HL-60 (cell line): ENCODE results near the gene CCDC154.

Source experiments
- DNase-seq, 2 experiments: peaks; one replicate each; pipeline ENCODE4 v3.0.0-alpha.2; 2010 to 2020; ENCODE audit warnings: low read depth in 1 of 2, low spot score in 1 of 2
- H3K27ac ChIP-seq: fragments of 250-450 bp; sonication (Bioruptor Pico); replicated peaks from 2 replicates; pipeline ENCODE4 v1.5.1; 2020; ENCODE audit warnings: mild to moderate bottlenecking, moderate library complexity
- H3K27me3 ChIP-seq: fragments of 250-450 bp; sonication (Bioruptor Pico); 2 replicates; pipeline ENCODE4 v1.5.1; 2021; ENCODE audit warnings: mild to moderate bottlenecking, moderate library complexity; ENCODE audit not compliant: insufficient read depth, poor library complexity, severe bottlenecking
- H3K4me3 ChIP-seq: replicated peaks from 2 replicates; pipeline ENCODE4 v1.5.1; 2011; ENCODE audit warnings: mild to moderate bottlenecking, control low read depth, low read length; ENCODE audit not compliant: insufficient read depth
- GABPA ChIP-seq: IDR thresholded peaks from 2 replicates; pipeline ENCODE4 v1.6.1; 2012; ENCODE audit warnings: low read depth
- POLR2AphosphoS5 ChIP-seq: IDR thresholded peaks from 2 replicates; pipeline ENCODE4 v1.6.1; 2012; ENCODE audit warnings: low read depth
- SPI1 ChIP-seq: IDR thresholded peaks from 2 replicates; pipeline ENCODE4 v1.6.1; 2012; ENCODE audit warnings: low read depth, mild to moderate bottlenecking, borderline replicate concordance
- TF ChIP-seq, protein P1 (sequence below): IDR thresholded peaks from 2 replicates; pipeline ENCODE4 v1.6.1; 2012; ENCODE audit warnings: low read depth; ENCODE audit not compliant: insufficient replicate concordance
- TF ChIP-seq, protein P2 (sequence below): IDR thresholded peaks from one replicate; pipeline ENCODE4 v1.5.1; 2011; ENCODE audit warnings: low read length, control low read depth, inconsistent platforms; ENCODE audit not compliant: insufficient read depth

CCDC154 gene

DNA sequence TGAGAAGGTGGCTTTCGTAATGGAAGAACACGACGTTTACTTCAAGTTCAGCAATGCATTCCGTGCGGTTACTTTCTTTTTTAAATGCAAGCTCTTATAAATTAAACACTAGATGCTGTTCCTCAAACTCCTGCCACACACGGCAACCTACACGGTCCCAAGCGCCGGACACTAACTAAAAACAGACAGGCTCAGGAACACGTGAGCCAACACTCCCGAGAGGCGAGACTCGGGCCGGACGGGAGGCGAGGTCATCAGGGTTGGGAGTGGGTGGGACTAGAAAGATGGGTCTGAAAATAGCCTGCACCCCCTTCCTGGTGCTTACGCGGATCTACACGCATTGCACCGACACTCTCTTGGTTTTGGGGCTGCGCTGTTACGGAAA lies 24.1 kb upstream of the CCDC154 start:
- DNase-seq: no peak
- Histone ChIP-seq H3K27me3 (no peaks in the 10 kb centered on the region), H3K4me3 (peak overlapping the region; percentile 20), H3K27ac (peak overlapping the region; percentile 99)
- TF ChIP-seq, protein P1, sequence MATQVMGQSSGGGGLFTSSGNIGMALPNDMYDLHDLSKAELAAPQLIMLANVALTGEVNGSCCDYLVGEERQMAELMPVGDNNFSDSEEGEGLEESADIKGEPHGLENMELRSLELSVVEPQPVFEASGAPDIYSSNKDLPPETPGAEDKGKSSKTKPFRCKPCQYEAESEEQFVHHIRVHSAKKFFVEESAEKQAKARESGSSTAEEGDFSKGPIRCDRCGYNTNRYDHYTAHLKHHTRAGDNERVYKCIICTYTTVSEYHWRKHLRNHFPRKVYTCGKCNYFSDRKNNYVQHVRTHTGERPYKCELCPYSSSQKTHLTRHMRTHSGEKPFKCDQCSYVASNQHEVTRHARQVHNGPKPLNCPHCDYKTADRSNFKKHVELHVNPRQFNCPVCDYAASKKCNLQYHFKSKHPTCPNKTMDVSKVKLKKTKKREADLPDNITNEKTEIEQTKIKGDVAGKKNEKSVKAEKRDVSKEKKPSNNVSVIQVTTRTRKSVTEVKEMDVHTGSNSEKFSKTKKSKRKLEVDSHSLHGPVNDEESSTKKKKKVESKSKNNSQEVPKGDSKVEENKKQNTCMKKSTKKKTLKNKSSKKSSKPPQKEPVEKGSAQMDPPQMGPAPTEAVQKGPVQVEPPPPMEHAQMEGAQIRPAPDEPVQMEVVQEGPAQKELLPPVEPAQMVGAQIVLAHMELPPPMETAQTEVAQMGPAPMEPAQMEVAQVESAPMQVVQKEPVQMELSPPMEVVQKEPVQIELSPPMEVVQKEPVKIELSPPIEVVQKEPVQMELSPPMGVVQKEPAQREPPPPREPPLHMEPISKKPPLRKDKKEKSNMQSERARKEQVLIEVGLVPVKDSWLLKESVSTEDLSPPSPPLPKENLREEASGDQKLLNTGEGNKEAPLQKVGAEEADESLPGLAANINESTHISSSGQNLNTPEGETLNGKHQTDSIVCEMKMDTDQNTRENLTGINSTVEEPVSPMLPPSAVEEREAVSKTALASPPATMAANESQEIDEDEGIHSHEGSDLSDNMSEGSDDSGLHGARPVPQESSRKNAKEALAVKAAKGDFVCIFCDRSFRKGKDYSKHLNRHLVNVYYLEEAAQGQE: no peak
- no peak for TF ChIP-seq POLR2AphosphoS5
- no peak for TF ChIP-seq SPI1
- no peak for TF ChIP-seq GABPA
- TF ChIP-seq, protein P2, sequence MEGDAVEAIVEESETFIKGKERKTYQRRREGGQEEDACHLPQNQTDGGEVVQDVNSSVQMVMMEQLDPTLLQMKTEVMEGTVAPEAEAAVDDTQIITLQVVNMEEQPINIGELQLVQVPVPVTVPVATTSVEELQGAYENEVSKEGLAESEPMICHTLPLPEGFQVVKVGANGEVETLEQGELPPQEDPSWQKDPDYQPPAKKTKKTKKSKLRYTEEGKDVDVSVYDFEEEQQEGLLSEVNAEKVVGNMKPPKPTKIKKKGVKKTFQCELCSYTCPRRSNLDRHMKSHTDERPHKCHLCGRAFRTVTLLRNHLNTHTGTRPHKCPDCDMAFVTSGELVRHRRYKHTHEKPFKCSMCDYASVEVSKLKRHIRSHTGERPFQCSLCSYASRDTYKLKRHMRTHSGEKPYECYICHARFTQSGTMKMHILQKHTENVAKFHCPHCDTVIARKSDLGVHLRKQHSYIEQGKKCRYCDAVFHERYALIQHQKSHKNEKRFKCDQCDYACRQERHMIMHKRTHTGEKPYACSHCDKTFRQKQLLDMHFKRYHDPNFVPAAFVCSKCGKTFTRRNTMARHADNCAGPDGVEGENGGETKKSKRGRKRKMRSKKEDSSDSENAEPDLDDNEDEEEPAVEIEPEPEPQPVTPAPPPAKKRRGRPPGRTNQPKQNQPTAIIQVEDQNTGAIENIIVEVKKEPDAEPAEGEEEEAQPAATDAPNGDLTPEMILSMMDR: no peak

DNA sequence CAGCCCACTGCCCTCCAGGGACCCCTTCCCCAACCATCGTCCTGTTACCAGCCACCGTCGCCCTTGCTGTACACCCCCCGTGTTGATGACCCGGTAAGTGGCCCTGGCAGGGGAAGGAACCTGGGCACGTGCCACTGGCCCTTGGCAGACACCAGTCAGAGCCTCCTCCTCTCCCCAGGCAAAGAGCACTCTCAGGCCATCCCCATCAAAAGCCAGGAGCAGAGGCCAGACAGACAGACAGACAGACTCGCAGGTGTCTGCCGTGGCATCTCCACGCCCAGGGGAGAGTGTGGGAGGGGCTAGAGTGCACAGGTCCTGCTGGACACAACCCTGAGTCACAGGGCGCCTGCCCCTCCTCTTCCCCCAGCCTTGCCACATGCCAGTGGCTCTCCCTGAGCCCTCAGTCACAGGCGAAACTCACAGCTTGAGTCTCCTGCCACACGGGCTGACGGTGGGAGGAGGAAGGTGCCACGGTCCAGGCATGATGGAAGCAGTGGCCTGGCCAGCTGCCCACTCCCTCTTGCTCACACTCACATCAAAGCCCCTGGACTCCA lies 22.7 kb upstream of the CCDC154 start:
- Histone ChIP-seq H3K27ac (no peak overlapping the region), H3K4me3 (no peak overlapping the region), H3K27me3 (no peaks in the 10 kb centered on the region)
- TF ChIP-seq GABPA: no peak
- TF ChIP-seq, protein P1: no peak
- no peak for TF ChIP-seq SPI1
- TF ChIP-seq, protein P2: no peak
- no peak for TF ChIP-seq POLR2AphosphoS5
- no peak for DNase-seq

DNA sequence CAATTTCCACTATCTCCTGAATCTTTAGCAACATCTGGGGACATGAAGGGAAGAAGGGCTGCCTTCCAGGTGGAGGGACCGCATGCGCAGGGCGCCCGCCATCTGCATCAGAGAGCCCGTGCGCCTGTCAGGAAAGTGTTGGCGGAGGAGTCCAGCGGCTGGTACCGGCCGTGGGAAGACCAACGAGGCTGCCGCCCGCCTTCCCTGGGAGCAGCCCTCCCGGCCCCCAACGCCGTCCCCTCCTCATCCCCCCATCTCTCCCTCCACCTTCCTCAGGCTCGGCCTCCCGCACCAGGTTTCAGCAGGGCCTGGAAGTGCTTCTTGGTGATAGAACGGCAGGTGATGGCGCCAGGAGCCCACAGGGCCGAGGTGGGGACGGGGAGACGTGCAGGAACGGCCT lies 21.7 kb upstream of the CCDC154 start:
- no peak overlapping the region for H3K4me3 ChIP-seq
- no peak overlapping the region for H3K27ac ChIP-seq
- H3K27me3 ChIP-seq: no peaks in the 10 kb centered on the region
- no peak for DNase-seq
- no peak for TF ChIP-seq SPI1
- TF ChIP-seq GABPA: no peak
- TF ChIP-seq, protein P2: no peak
- no peak for TF ChIP-seq POLR2AphosphoS5
- TF ChIP-seq, protein P1: no peak
